Mesothelial cell of epicardium (in vitro differentiated cells): ENCODE results near the gene PRDM16. TPM values are rescaled to one million over a fixed set of nuclear protein-coding genes. Genes with fewer than 3 reads are reported as not detected.

ENCODE experiments used
- DNase-seq, 2 experiments: peaks; one replicate each; pipeline ENCODE4 v3.0.0; 2021; ENCODE audit warnings: low spot score in 2 of 2; ENCODE audit not compliant: unreplicated experiment in 2 of 2
- H3K27ac Mint-ChIP-seq: 2 replicates; pipeline ENCODE4 v1.8.0; 2021; ENCODE audit warnings: mixed read lengths
- H3K27me3 Mint-ChIP-seq: 2 replicates; pipeline ENCODE4 v1.8.0; 2021; ENCODE audit warnings: low read depth, mixed read lengths
- H3K36me3 Mint-ChIP-seq: 2 replicates; pipeline ENCODE4 v1.8.0; 2021; ENCODE audit warnings: mixed read lengths
- H3K4me1 Mint-ChIP-seq: 2 replicates; pipeline ENCODE4 v1.8.0; 2021; ENCODE audit warnings: mixed read lengths
- H3K4me3 Mint-ChIP-seq: 2 replicates; pipeline ENCODE4 v1.8.0; 2021; ENCODE audit warnings: mild to moderate bottlenecking, moderate library complexity, mixed read lengths
- H3K9me3 Mint-ChIP-seq: 2 replicates; pipeline ENCODE4 v1.8.0; 2021; ENCODE audit warnings: mixed read lengths
- total RNA-seq: library from RNA; stranded (reverse); gene quantifications from 3 replicates; pipeline ENCODE4 v1.2.1, GENCODE V29; 2021
- TF ChIP-seq, protein P1 (sequence below): fragments of 200-600 bp; sonication (generic); IDR thresholded peaks from one replicate; pipeline ENCODE4 v1.5.0; 2021; ENCODE audit warnings: antibody characterized with exemption; ENCODE audit not compliant: unreplicated experiment

PRDM16 gene
- total RNA-seq, 1 donor from 2014 or later = 1.4 TPM

GRCh38 chr1:3453891-3454810 is 385.1 kb downstream of the PRDM16 start, which contains the start of gene ARHGEF16:
ARHGEF16 (plus strand) TSS chr1:3454665; CDS start chr1:3463085, 8,420 bp downstream.
- no peaks in the 10 kb centered on the region for H3K9me3 Mint-ChIP-seq
- TF ChIP-seq, protein P1, sequence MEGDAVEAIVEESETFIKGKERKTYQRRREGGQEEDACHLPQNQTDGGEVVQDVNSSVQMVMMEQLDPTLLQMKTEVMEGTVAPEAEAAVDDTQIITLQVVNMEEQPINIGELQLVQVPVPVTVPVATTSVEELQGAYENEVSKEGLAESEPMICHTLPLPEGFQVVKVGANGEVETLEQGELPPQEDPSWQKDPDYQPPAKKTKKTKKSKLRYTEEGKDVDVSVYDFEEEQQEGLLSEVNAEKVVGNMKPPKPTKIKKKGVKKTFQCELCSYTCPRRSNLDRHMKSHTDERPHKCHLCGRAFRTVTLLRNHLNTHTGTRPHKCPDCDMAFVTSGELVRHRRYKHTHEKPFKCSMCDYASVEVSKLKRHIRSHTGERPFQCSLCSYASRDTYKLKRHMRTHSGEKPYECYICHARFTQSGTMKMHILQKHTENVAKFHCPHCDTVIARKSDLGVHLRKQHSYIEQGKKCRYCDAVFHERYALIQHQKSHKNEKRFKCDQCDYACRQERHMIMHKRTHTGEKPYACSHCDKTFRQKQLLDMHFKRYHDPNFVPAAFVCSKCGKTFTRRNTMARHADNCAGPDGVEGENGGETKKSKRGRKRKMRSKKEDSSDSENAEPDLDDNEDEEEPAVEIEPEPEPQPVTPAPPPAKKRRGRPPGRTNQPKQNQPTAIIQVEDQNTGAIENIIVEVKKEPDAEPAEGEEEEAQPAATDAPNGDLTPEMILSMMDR = peak; percentile 49
- DNase-seq = peak; percentile 47 to 76

DNA sequence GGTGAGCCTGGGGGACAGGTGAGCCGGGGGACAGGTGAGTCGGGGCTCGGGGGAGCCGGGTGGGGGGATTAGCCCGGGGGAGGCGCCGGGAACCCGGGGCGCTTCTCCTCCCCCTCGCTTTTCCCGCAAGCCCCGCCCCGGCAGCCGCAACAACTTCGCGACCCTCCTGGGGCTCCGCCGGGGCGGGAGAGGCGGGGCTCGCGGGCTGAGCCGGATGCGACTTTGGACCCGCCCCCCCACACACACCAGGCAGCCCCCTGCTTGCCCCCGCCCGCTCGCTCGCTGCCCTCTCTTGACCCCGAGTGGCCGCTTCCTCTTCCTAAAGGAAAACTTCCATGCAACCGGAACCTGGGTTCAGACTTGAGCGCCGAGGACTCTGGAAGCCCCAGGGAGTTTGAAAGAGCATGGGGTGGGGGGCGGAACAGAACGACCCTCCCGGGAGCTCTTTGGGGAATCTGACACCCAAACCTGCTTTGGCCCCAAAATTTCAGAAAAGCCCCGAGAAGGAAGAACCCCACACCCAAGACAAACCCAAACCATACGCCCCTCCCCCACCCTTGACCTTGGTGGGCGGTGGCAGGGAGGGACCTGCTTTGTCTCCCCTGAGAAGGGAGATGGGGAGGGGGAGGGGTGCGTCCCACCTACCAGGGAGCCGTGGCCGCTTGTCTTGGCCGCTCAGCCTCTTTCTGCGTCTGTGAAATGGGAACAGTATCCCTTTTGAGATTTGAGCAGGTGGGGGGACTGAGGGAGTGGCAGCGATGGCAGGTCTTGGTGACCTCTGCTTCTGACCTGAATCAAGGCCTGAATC is 386.0 kb downstream of the PRDM16 start:
- Mint-ChIP-seq H3K36me3 (no peaks in the 10 kb centered on the region), H3K27ac (no peak overlapping the region), H3K4me3 (peak overlapping the region; percentile 73), H3K4me1 (peaks cover 29% of the 10 kb centered on the region), H3K9me3 (no peaks in the 10 kb centered on the region), H3K27me3 (peaks cover 4% of the 10 kb centered on the region)
- TF ChIP-seq, protein P1 = no peak
- no peak for DNase-seq

More at GRCh38 chr1:3453891-3454810, 385.1 kb downstream of the PRDM16 start, which contains the start of gene ARHGEF16:
- no peaks in the 10 kb centered on the region for H3K36me3 Mint-ChIP-seq
- peak within 1 kb of the TSS; percentile 73 for H3K4me3 Mint-ChIP-seq
- no peak within 1 kb of the TSS for H3K27ac Mint-ChIP-seq
- peaks cover 8% of the 10 kb centered on the region for H3K27me3 Mint-ChIP-seq
- H3K4me1 Mint-ChIP-seq = peaks cover 21% of the 10 kb centered on the region

- Mint-ChIP-seq H3K27me3 (peaks cover under 1% of the 10 kb centered on the region), H3K9me3 (no peaks in the 10 kb centered on the region), H3K4me3 (peak overlapping the region; percentile 73), H3K27ac (no peak overlapping the region), H3K36me3 (no peaks in the 10 kb centered on the region), H3K4me1 (peaks cover 38% of the 10 kb centered on the region)
- TF ChIP-seq, protein P1 = no peak
- DNase-seq = no peak
Observed at GRCh38 chr1:3455670-3456448, 386.9 kb downstream of the PRDM16 start.

GRCh38 chr1:3456449-3456963 is 387.5 kb downstream of the PRDM16 start:
- peaks cover 40% of the 10 kb centered on the region for H3K4me1 Mint-ChIP-seq
- no peak overlapping the region for H3K4me3 Mint-ChIP-seq
- no peak overlapping the region for H3K27ac Mint-ChIP-seq
- no peak for DNase-seq
- TF ChIP-seq, protein P1 = no peak
- H3K36me3 Mint-ChIP-seq = no peaks in the 10 kb centered on the region
- H3K27me3 Mint-ChIP-seq = no peaks in the 10 kb centered on the region
- no peaks in the 10 kb centered on the region for H3K9me3 Mint-ChIP-seq
